ENCODE data around the gene AMPD2. TPM values are rescaled to one million over a fixed set of nuclear protein-coding genes. Genes with fewer than 3 reads are reported as not detected.

Gene AMPD2
- total and polyA plus RNA-seq, 2 of the 8 experiments (the other 6 are each of a cell fraction or from before 2014, with no cell fraction given), result 37.2 to 67.7 TPM

GRCh38 chr1:109589177-109589576 lies 30.5 kb upstream of the AMPD2 start (continued):
- no peak for TF ChIP-seq CHD7 (IDR thresholded peaks at IDR 0.05; ENCODE audit: insufficient replicate concordance, low read length)
- TF ChIP-seq RFX5 (IDR thresholded peaks at IDR 0.05; ENCODE audit: borderline replicate concordance, low read depth, low read length), result no peak
- no peak for TF ChIP-seq CBX5 (IDR thresholded peaks at IDR 0.05; ENCODE audit: low read depth, low read length)
- TF ChIP-seq BACH1 (IDR thresholded peaks at IDR 0.05; ENCODE audit: low read length), result no peak
- no peak for TF ChIP-seq CTBP2 (IDR thresholded peaks at IDR 0.05; ENCODE audit: borderline replicate concordance, insufficient read depth, insufficient read length, low read length)
- no peak for TF ChIP-seq BRCA1 (IDR thresholded peaks at IDR 0.05; ENCODE audit: low read depth, low read length)
- no peak for TF ChIP-seq EZH2 (IDR thresholded peaks at IDR 0.05; ENCODE audit: low read depth, low read length, severe bottlenecking)
- no peak for TF ChIP-seq RBBP5 (IDR thresholded peaks at IDR 0.05; ENCODE audit: borderline replicate concordance, low read depth, low read length)
- no peak for TF ChIP-seq KDM4A (IDR thresholded peaks at IDR 0.05; ENCODE audit: low read depth, low read length, severe bottlenecking)

Data from H1 (cell line).